Tibial nerve (tissue), 4 donors: Measurements from ENCODE around the gene ARL14EP. TPM values are rescaled to one million over a fixed set of nuclear protein-coding genes. Genes with fewer than 3 reads are reported as not detected.

ENCODE experiments used
- DNase-seq, 2 donors: peaks; one replicate each; pipeline ENCODE4 v3.0.0-alpha.2; 2019; ENCODE audit warnings: low spot score in 2 of 2
- H3K27ac ChIP-seq, 4 donors: fragments of 200-600 bp; sonication (generic) in 3 of 4; one replicate each; pipeline ENCODE4 v1.5.1; 2017 to 2019; ENCODE audit warnings: mild to moderate bottlenecking in 1 of 4
- H3K27me3 ChIP-seq, 2 donors: fragments of 200-600 bp; sonication (generic) in 1 of 2; one replicate each; pipeline versions ENCODE4 v1.5.1 to v1.6.0; 2017 to 2019
- H3K36me3 ChIP-seq, 3 donors: fragments of 200-600 bp; sonication (generic); one replicate each; pipeline ENCODE4 v1.5.1; 2018 to 2019
- H3K4me1 ChIP-seq, 4 donors: fragments of 200-600 bp; sonication (generic) in 3 of 4; one replicate each; pipeline ENCODE4 v1.5.1; 2017 to 2019
- H3K4me3 ChIP-seq, 4 donors: fragments of 200-600 bp; sonication (generic) in 3 of 4; one replicate each; pipeline ENCODE4 v1.5.1; 2017 to 2019; ENCODE audit warnings: mild to moderate bottlenecking in 1 of 4, moderate library complexity in 1 of 4
- H3K9me3 ChIP-seq, 4 donors: fragments of 200-600 bp; sonication (generic) in 3 of 4; one replicate each; pipeline ENCODE4 v1.5.1; 2017 to 2019
- EP300 ChIP-seq, 2 donors: sonication (generic); formaldehyde crosslinking; IDR thresholded peaks; one replicate each; pipeline ENCODE4 v1.6.1; 2017; ENCODE audit warnings: antibody characterized with exemption in 2 of 2, mild to moderate bottlenecking in 1 of 2
- POLR2A ChIP-seq, 2 donors: fragments of 450-650 bp; IDR thresholded peaks; one replicate each; pipeline ENCODE4 v1.6.1; 2017; ENCODE audit warnings: antibody characterized with exemption in 2 of 2, mild to moderate bottlenecking in 2 of 2, moderate library complexity in 2 of 2
- WGBS, 2 donors: methylation state at CpG; one replicate each; pipeline ENCODE4 v1.1.5; 2018; 5-methylcytosine and 5-hydroxymethylcytosine counted together
- total RNA-seq, 4 donors: library from RNA; depleted of rRNA; stranded (reverse); fragments of >200 nt; gene quantifications; one replicate each; pipeline ENCODE4 v1.1.0, GENCODE V29; 2016
- TF ChIP-seq, protein P1 (sequence below), 5 experiments: fragments of 200-600 bp in 3 of 5; fragments of 450-650 bp in 2 of 5; sonication (generic) in 3 of 5; IDR thresholded peaks; one replicate each; pipeline ENCODE4 v1.5.1; 2016 to 2019; ENCODE audit warnings: antibody characterized with exemption in 5 of 5, mild to moderate bottlenecking in 3 of 5, moderate library complexity in 2 of 5

ARL14EP gene
- total RNA-seq, 4 donors from 2014 or later, result 12.1 to 20.8 (median 16.1) TPM

- WGBS, 2 donors, result 47 to 58% methylated on average over 2 of the region's 2 CpGs
- H3K4me1 ChIP-seq, result no peaks in the 10 kb centered on the region
- H3K36me3 ChIP-seq, result no peaks in the 10 kb centered on the region
- H3K4me3 ChIP-seq, result no peak overlapping the region
- no peaks in the 10 kb centered on the region for H3K9me3 ChIP-seq
- no peaks in the 10 kb centered on the region for H3K27me3 ChIP-seq
- no peak for DNase-seq
- TF ChIP-seq POLR2A (IDR thresholded peaks at IDR 0.05) (no peak), EP300 (IDR thresholded peaks at IDR 0.05) (no peak)
- TF ChIP-seq, protein P1, sequence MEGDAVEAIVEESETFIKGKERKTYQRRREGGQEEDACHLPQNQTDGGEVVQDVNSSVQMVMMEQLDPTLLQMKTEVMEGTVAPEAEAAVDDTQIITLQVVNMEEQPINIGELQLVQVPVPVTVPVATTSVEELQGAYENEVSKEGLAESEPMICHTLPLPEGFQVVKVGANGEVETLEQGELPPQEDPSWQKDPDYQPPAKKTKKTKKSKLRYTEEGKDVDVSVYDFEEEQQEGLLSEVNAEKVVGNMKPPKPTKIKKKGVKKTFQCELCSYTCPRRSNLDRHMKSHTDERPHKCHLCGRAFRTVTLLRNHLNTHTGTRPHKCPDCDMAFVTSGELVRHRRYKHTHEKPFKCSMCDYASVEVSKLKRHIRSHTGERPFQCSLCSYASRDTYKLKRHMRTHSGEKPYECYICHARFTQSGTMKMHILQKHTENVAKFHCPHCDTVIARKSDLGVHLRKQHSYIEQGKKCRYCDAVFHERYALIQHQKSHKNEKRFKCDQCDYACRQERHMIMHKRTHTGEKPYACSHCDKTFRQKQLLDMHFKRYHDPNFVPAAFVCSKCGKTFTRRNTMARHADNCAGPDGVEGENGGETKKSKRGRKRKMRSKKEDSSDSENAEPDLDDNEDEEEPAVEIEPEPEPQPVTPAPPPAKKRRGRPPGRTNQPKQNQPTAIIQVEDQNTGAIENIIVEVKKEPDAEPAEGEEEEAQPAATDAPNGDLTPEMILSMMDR (IDR thresholded peaks at IDR 0.05), result no peak
- no peak overlapping the region for H3K27ac ChIP-seq
Measured at GRCh38 chr11:30358536-30358935, 35.6 kb downstream of the ARL14EP start.

- Histone ChIP-seq H3K27ac (no peak overlapping the region), H3K36me3 (no peaks in the 10 kb centered on the region), H3K9me3 (no peaks in the 10 kb centered on the region), H3K4me1 (no peaks in the 10 kb centered on the region), H3K27me3 (no peaks in the 10 kb centered on the region), H3K4me3 (no peak overlapping the region)
- TF ChIP-seq, protein P1 (IDR thresholded peaks at IDR 0.05), result no peak
- TF ChIP-seq POLR2A (IDR thresholded peaks at IDR 0.05) (no peak), EP300 (IDR thresholded peaks at IDR 0.05) (no peak)
- DNase-seq, result no peak
Measured at GRCh38 chr11:30360741-30361140, 37.8 kb downstream of the ARL14EP start.

DNA sequence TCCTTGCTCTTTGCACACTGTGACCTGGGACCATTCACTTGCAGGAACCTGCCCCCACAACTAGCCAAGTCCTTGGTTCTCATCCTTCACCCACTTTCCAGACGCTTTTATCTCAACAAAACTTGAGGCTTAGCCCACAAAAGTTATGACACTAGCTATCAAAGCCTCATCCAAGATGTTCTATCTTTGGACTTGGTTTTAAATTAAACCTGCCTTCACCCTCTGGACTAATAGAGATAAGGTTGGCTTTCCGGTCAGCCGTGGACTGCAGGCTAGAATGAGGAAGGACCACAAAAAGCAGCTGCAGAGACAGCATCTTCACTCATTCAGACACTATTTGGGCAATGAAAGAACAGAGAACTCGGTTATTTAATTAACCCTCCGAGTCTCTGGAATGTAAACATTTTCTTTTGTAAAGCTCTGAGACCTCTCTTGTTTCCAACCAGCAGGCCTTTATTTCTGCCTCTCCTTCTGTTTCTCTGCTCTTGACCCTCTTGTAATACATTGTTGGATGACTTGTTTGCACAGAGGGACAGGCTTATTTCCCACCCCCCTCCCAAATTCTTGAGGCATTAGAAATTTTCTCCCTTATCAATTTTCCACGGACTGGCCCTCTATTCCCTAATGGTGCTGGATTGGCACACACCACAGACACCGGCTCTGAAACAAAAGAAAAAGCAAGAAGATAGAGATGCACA, 41.4 kb downstream of the ARL14EP start:
- Histone ChIP-seq H3K4me1 (no peaks in the 10 kb centered on the region), H3K27me3 (no peaks in the 10 kb centered on the region), H3K27ac (no peak overlapping the region), H3K9me3 (no peaks in the 10 kb centered on the region), H3K4me3 (no peak overlapping the region), H3K36me3 (no peaks in the 10 kb centered on the region)
- TF ChIP-seq EP300 (IDR thresholded peaks at IDR 0.05), result no peak
- TF ChIP-seq, protein P1 (IDR thresholded peaks at IDR 0.05), result no peak
- no peak for TF ChIP-seq POLR2A (IDR thresholded peaks at IDR 0.05)
- no peak for DNase-seq
- 44 to 54% methylated on average over 7 of the region's 7 CpGs for WGBS, 2 donors

- DNase-seq, result no peak
- WGBS, 2 donors, result 80 to 83% methylated on average over 9 of the region's 9 CpGs
- H3K27me3 ChIP-seq, result no peaks in the 10 kb centered on the region
Measured at GRCh38 chr11:30364837-30365482, 42.1 kb downstream of the ARL14EP start.

More at GRCh38 chr11:30364837-30365482, 42.1 kb downstream of the ARL14EP start:
- Histone ChIP-seq H3K36me3 (no peaks in the 10 kb centered on the region), H3K4me3 (no peak overlapping the region), H3K27ac (no peak overlapping the region), H3K4me1 (no peaks in the 10 kb centered on the region), H3K9me3 (no peaks in the 10 kb centered on the region)
- TF ChIP-seq, protein P1 (IDR thresholded peaks at IDR 0.05), result no peak
- TF ChIP-seq EP300 (IDR thresholded peaks at IDR 0.05), result no peak
- no peak for TF ChIP-seq POLR2A (IDR thresholded peaks at IDR 0.05)
